CD4-positive, alpha-beta T cell treated with Interferon gamma for 1 hour (primary cell): ENCODE data around the gene CTIF.

Source experiments
- DNase-seq: peaks from one replicate; pipeline ENCODE4 v3.0.0-alpha.2; 2020

Gene CTIF

DNA sequence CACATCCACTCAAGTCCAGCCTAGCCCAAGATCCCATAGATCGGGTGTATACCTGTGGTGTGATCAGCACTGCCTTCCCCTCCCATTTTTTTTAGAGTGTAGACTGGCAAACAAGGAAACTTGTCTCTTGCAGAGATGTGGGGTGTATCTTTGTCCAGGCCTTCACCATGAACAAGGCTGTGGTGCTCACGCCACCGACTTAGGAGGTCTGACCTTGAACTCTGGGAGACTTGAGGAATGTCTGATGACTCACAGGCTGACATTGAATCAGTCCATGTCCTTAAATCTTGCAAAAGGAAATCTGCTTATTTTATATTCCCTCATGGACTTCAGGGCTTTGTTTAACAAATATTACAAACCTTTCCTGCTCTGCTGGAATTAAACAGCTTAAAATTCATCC lies 4.5 kb upstream of the CTIF start:
- no peak for DNase-seq

DNA sequence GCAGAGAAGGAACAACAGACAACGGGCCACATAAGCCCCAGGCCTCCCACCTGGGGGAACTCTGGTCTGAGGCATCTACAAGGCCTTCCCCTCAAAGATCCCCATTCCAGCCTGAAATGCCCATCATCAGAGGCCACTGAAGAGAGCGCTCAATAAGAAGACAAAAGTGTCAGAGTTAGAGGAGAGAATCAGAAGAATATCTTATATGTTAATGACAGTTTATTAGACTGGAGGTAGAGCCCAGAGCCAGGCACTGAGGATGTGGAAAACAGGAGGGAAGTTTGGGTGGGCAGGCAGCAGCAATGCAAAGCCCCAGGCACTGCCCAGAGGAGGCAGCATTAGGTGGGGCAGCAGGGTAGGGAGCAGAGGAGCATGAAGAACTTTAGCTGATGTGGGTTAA lies 2.9 kb upstream of the CTIF start:
- no peak for DNase-seq

DNA sequence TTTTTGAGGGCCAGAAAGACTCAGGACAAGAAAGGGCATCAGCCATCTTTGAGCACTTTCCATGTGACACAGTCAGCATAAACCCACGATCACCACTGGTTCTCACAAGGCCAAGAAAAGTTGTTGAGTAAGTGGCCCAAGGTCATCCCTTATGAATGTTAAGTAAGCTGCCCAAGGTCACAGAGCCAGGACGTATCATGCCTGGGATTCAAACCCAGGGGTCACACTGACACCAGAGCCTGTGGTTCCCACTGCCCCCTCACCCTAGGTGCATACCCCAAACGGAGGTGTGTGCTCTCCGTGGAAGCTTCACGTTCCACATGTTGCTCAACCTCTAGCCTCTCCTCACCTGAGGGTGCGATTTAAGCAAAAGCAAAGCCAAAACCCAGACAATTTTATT lies 2.3 kb upstream of the CTIF start:
- DNase-seq, result no peak

DNA sequence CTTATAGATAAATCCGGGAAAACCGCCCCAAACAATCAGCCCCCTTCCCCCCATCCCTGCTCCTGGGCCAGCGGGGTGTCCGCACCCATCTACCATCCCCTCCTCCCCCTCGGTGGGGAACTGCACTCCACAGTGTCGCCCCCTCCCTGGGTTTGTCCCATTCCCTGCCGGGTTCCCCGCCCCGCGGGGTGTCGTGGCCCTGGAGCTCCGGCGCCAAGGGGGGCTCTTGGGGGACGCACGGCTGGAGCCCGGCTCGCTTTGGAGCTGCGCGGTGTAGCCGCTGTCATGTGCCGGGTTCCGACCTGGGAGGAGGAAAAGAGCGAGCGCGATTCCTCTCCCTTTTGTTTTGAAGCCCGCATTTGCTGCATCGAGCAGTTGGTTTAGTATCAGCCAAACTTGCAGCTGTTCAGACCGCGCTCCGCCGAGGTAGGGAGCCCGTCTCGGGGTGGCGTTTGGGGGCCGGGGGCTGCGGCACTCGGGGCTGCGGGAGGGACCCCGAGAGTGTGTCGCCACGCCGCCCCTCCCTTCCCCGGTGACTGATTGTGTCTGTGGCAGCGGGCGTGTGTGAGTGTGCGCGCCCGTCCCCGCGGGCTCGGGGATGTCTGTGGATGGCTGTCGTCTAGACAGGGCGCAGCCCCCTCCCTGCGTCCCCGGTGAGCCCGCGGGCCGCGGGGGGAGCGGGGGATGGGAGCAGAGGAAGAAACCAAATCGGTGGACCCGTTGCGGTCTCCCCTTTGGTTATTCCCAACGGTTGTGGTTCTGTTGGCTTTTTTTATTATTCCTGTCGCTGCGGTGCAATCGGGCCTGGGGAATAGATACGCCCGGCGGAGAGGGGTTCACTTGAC lies 797 bp downstream of the CTIF start:
- DNase-seq, result peak; percentile 17

DNA sequence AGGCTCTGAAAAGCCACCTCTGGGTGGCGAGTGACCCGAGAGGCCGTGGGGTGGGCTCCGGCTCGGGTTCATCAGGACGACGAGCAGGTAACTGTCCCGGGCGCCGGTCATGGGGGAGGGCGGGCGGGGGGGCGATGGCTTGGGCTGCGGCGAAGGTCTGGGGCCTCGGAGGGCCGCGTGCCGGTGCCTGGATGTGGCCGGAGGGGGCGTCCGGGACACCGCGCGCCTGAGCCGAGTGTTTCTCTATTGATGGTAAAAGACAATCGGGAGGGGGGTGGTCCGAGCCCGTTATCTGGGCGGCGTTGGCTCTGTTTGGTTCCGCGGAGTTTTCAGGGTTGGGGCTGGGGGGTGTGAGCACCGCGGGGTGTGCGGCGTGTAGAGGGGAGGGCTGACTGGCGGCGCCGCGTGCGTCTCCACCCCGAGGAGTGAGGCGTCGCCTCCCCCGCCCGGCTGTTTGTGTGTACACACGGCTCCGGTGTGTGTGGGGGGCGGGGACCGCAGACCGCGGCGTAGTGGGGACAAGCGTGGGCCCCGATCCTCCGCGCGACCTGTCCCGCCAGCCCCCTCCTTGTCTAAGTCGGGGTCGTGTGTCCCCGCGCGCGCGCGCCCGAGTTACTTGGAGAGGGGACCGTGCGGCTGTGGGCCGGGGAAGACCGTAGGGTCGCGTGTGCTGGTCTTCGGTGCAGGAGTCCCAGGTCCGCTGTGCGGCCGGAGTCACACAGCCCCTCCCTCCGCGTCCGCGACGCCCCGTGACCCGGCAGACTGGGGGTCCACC lies 1.6 kb downstream of the CTIF start:
- peak; percentile 25 for DNase-seq

DNA sequence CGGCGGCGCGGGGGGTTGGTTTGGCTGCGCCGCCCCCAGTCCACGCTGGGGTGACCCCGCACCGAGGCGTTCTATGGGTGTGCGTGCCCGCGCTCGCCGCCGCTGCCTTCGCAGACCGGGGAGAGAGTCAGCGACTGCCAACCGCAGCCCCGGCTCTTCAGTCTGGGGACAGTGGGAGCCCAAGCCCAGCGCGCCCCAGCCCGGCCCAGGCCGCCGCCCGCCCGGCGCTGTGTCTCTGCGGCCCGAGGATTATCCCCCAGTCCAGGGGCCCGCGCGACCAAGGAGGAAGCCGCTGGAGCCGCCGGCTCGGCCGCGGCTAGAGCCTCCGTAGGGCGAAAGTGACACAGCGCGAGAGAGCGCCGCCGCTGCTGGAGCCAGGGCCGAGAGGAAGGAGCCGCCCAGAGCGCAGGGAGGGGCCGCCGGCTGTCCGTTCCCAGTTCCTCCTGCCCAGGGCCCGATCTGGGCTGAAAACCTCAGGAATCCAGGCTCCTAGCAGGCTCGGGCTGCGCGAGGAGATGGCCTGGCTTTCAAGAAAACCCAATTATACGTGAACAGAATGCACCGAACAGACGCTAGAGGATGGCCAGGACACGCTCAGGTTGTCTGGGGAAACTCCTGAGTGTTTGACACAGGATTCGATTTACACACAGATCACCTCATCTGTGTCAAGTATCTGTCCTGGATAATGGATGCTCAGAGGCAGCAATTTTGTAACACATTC lies 2.4 kb downstream of the CTIF start:
- DNase-seq, result peak; percentile 35

DNA sequence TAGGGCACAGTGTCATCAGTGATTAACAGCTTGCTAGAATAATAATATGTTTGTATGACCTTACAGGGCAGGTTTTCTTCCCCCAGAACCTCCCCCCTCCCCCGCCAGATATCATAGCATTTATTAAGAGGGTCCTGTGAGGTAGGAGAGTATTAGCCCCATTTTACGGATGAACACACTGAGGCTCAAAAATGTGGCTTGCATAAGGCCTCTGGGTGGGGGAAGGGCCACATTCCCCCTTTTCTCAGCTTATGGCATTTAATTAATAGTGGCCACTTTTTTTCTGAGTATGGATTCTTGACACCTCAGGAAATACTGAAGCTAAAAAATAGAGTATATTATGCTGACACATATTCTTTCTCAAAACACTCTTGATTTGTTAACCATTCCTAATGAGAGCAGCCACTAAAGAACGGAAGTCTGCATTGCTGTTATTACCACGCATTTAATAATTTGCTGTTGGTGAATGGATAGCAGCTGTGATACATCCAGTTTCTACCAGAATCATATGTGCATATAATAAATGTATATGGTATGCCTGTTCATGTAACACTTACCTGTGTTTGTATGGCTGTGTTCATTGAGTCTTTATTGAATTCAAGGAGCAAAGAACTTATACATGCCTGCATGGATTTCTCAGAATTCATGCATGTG lies 3.0 kb downstream of the CTIF start:
- no peak for DNase-seq

DNA sequence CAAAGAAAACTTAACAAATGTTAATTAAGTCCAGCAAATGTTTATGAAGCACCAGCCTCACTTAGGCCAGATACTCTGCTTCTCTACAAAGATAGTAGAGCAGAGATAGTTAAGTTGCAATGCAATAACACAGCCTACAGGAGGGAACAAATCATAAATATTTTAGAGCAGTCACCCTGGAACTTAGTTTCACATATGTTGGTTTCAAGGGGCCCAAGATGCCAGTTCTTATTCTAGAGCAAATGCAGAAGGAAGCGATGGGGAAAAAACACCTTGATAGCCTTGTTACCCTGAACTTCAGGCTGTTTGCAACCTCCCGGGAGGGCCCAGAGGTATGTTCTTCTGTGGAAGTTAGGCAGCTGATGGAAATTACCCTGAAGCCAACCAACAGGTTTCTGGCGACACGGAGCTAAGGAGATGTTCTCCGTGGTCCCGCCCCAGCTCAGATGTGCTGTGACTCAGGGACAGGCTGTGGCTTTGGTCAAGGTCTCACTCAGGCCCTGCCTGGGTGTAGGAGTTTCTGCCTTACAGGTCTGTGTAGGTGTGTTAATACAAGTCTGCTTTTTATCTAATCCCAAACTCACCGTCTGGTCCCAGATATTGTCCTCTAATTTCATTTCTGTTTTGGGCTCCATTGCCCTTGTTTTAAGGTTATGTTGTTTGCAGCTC lies 3.8 kb downstream of the CTIF start:
- no peak for DNase-seq

DNA sequence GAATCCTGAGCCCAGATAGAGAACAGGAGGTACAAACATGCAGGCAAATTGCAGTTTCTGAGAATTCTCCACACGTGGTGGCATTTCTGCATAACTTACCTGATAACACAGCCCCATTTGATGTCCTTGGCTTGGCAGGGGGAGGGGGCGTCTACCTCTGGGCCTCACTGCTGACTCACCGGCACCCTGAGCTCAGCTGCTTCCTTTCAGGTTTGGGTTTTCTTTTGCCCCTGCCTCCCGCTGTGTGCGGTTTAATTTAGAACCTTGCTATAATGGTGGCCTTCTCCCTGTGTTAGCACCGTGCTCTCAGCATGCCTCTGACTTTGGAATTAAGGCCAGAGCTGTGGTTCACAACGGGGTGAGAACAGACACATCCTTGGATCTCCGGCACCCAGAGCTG lies 4.4 kb downstream of the CTIF start:
- no peak for DNase-seq

DNA sequence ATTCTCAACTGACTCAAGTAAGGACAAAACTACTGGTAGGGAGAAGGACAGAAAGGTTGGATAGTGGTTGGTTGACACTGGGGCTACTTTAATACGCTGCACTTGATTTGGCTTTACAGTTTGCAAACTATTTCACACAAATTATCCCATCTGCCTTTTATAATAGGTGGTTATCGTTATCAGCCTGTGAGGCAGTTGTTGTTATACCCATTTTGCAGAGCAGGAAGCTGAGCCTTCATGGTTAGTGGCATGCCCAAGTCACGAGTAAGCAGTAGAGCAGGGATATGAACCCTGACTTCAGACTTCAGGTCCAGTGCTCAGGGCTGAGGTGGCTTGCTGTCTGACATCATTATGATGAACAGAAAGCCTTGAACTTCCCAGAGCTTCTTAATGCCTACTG lies 5.3 kb downstream of the CTIF start:
- DNase-seq, result no peak

DNA sequence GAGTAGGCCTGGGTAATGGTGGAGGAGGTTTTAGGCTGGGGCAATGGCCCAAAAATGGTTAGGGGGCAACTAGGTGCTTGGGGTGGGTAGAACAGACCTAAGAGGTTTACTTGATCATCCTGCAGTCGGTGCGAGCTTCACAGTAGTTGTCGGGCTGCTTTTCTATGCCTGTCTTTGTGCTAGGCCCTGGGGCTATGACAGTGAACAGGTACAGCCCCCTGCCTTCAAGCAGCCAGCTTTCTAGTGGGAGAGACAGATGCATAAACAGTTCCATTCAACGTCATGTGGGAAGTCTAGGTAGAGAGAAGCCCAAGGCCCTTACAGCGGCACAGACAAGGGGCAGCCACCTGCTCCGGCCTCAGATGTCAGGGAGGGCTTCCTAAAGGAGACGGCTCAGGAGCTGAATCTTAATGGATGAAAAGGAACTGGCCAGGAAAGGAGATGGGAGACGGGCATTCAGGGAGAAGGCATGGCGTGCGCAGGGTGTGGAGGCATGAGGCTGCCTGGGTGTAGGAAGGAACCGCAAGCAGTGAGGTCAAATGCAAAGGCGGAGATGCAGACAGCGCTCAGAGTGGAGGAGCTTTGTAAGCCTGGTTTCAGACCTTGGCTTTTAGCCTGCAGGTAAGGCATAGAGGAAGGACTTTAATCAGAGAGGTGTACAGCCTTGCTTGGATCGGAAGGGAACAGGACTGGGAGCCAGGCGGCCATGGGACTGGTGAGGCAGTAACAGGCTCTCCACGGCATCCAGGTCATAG lies 6.0 kb downstream of the CTIF start:
- DNase-seq, result no peak

DNA sequence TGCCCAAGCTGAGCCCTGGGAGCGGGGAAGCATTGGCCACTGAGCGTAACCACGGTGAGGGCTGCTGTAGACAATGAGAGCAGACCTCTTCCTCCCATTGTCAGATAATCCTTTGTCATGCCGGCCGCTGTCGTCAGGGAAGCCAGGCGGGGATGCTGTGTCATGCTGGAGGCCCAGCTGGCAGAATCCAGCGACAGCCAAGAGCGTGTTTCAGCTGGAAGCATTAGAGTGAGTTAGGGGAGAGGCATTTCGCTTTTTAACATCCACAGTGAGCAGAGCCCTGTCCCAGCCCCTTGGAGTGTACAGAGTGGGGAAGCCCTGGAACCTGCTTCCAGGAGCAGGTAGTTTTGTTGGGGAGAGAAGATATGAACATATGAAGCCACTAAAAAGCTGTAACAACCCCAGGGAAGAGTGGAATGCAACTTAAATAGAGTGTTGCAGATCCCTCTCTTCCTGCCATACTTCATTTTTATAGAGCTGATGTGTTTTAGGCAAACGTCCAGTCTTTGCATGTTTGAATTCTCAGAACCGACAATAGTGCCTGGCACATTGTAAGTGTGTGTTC lies 7.0 kb downstream of the CTIF start:
- no peak for DNase-seq

DNA sequence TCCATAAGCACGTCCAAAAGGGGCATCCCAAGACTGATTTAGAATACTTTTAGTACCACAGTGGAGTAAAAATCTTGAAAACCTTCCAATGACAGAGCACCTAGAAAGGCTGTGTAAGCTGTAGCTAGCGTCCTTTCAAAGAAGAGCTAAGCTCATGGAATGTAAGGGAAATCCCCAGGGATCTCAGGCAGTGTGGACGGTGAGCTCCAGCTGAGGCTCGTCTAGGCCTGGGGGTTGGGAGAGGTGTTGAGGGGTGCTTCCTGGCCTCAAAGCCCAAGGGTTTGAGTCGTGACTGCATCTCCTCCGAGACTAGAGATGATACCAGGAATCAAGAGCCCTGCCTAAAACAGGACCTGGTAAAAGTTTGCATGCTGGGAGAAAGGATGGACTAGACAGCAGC lies 7.6 kb downstream of the CTIF start:
- no peak for DNase-seq

DNA sequence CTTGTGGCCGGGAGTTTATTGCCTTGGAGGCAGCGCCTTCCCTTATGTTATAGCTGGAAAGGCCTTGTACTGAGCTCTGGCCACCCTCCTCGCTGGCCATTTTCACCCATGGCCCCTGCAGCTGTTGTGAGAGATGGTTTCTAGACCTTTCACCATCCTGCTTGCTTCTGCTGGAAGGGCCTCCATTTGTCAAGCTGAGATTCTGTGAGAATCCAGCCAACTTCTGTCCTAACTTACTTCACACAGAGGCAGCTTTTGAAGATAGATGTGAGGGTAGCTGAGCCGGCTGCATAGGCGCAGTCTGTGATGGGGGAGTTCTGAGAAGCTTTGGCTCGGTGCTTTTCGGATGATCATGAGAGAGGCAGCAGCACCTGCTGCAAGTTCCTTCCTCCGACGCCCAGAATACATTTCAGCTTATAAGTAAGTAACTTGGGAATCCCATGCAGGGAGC lies 8.7 kb downstream of the CTIF start:
- no peak for DNase-seq

DNA sequence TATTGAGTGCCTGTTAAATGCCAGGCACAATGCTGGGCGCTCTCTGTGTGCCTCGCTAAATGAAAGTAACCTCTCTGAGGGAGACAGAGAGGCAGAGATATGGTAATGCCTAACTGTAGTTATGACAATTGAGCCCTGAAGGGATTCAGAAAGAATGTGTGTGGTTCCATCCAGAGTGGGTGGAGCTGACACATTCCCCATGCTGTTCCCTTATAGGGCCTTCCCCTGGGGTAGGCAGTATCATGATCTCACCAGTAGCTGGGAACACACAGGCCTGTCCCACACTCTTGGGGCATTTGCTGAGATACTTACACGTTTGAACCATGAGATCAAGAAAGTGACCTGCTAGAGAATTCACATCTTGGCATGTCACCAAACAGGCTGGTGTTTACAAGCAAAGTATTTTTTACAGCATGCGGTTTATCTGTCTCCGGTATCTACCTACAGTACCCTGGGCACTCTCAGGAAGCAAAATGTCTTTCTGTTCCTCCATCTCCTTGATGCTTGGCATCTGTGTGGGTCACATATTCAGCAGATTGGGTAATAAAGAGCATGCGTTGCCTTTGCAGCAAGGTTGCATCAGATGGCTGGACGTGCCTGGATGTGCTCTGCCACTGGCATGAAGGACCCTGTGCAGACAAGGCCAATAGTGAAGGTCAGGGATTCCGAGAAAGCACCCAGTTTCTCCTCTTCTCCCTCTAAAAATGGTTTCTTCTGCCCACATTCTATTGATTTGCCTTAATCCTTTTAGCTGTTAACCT lies 9.4 kb downstream of the CTIF start:
- DNase-seq, result no peak

DNA sequence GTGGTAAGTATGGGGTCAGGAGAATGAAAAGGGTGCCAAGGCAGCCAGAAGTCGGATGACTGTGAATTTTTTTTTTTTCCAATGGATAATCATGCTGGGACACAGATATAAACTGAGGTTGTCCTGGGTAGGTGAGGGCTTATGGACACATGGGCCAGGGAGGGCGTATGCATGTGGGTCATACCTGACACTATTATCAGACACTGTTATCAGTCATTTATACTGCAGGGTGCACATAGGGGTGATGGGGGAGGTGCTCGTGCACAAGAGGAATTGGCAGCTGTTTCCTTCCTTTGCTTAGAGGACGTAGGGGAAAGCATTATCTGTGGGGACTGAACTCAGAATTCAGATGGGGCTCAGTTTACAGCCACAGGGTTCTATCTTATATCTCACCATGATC lies 10.1 kb downstream of the CTIF start:
- no peak for DNase-seq

DNA sequence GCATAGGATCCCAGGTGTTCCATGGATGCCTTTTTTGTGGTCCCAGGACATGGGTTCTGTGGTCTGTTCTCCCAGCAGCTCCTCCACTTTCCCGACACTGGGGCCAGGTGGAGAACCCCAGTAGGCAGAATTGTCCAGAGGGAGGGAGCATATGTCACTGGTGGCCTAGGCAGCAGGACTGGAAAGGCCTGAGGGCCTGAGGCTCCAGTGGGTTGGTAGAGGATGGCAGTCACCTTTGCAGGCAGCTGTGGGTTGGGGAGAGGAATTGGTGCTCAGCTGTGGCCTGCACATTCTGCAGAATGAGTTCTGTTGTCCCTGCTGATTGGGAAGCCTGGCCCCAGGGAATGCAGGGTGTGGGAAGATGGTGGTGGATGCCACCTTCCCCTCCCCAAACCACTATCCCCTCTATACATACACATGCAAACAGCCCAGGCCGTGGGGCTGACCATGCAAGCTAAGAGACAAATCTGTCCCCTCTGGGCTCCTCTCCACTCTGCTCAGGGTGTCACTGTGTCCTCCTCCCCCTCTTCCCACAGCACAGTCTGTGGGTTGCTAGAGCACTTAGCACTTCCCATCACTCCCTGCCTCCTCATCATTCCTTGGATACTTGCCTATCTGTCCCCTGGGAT lies 11.4 kb downstream of the CTIF start:
- no peak for DNase-seq

DNA sequence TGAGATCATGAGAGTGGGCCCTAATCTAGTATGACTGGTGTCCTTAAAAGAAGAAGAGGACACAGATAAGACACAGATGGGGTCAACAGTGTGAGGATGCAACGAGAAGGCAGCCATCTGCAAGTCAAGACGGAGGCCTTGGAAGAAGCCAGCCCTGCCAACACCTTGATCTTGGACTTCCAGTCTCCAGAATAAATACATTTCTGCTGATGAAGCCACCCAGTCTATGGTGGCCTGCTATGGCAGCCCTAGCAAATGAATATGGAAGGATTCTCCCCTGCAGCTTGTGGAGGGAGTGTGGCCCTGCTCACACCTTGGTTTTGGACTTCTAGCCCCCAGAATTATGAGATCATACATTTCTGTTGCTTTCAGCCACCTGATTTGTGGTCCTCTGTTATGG lies 12.3 kb downstream of the CTIF start:
- no peak for DNase-seq

DNA sequence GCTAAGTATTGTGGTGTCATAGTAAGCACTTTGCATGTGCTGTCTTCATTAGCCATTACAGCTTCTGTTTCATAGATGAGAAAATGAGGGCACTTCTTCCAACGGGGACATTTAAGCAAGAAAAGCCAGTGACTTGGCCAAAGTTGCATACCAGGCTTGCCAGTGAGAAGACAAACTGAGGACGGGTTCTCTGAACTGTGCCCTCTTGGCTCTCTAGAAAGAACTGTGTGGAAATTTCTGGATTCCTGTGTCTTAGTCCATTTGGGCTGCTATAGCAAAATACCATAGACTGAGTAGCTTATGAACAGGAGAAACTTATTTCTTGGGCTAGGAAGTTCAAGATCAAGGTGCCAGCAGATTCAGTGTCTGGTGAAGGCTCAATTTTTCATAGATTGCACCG lies 13.3 kb downstream of the CTIF start:
- no peak for DNase-seq

DNA sequence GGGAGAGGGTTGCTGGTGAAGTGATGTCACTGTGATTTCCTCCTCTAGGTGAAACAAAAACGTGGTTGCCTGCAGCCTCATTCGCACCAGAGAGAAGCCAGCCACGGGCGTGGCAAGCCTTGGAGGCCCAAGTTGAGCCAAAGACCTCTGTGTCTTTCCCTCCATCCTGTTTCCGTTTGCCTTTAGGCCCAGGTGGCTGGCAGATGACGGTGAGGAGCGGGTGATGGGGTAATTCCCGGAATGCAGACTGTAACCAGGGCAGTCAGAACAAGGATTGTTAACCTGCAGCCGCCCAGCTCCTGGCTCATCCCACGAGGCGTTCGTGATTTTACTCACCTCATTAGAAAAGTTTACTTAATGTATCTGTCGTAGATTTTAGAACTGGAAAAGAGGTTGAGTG lies 14.4 kb downstream of the CTIF start:
- DNase-seq, result no peak
